Heart right ventricle (tissue), 16 donors: ENCODE measurements around the gene DUSP12. TPM values are rescaled to one million over a fixed set of nuclear protein-coding genes. Genes with fewer than 3 reads are reported as not detected.

Experiments
- ATAC-seq, 8 donors: fragments of 200-7000 bp; cut with Tn5 transposase; one replicate each; pipeline ENCODE4 v1.9.1; 2020; ENCODE audit warnings: mild to moderate bottlenecking in 8 of 8, moderate library complexity in 8 of 8, moderate number of reproducible peaks in 1 of 8
- DNase-seq, 2 donors: peaks; one replicate each; pipeline ENCODE4 v3.0.0-alpha.2; 2020
- H3K27ac ChIP-seq, 10 donors: fragments of 200-600 bp; sonication (generic) in 2 of 10; one replicate each; pipeline versions ENCODE4 v1.5.0 to v1.8.0; 2020 to 2022; ENCODE audit warnings: mild to moderate bottlenecking in 3 of 10
- H3K27me3 ChIP-seq, 7 donors: fragments of 200-600 bp; one replicate each; pipeline ENCODE4 v1.8.0; 2021 to 2022; ENCODE audit warnings: mild to moderate bottlenecking in 2 of 7
- H3K36me3 ChIP-seq, 9 donors: fragments of 200-600 bp; sonication (generic) in 1 of 9; one replicate each; pipeline versions ENCODE4 v1.5.0 to v1.8.0; 2020 to 2022; ENCODE audit warnings: mild to moderate bottlenecking in 2 of 9
- H3K4me1 ChIP-seq, 9 donors: fragments of 200-600 bp; sonication (generic) in 1 of 9; one replicate each; pipeline versions ENCODE4 v1.5.0 to v1.8.0; 2020 to 2022; ENCODE audit warnings: mild to moderate bottlenecking in 4 of 9
- H3K4me3 ChIP-seq, 10 donors: fragments of 200-600 bp; sonication (generic) in 2 of 10; one replicate each; pipeline versions ENCODE4 v1.5.0 to v1.8.0; 2020 to 2022; ENCODE audit warnings: mild to moderate bottlenecking in 7 of 10, moderate library complexity in 2 of 10
- H3K9me3 ChIP-seq, 11 donors: fragments of 200-600 bp in 10 of 11; sonication (generic) in 2 of 11; one replicate each; pipeline versions ENCODE4 v1.5.0 to v1.8.0; 2013 to 2022; ENCODE audit warnings: mild to moderate bottlenecking in 2 of 11, control low read depth in 1 of 11, moderate library complexity in 1 of 11
- WGBS, 2 donors: extraction: QIAGEN DNeasy Blood & Tissue Kit; methylation state at CpG; one replicate each; pipeline ENCODE4 v1.1.7; 2013; ENCODE audit warnings: inconsistent platforms in 1 of 2; 5-methylcytosine and 5-hydroxymethylcytosine counted together
- intact Hi-C, 10 donors: fragments of 100-400 bp; cut with DNase I; formaldehyde crosslinking; loops; one replicate each; pipeline versions ENCODE4 v1.11.1 to v1.14.2; 2022
- polyA plus RNA-seq, 2 donors: library from polyadenylated mRNA; stranded (reverse); fragments of 200-250 nt; gene quantifications; one replicate each; pipeline ENCODE4 v1.2.3, GENCODE V29; 2013
- total RNA-seq, 10 donors: library from RNA; stranded (reverse); fragmentation: NEBNext Ultra II Directional in 3 of 10; extraction: Animal tissue kit (Norgen Biotek cat#: 25700) in 3 of 10; gene quantifications; one replicate each; pipeline versions ENCODE4 v1.2.1 to v1.2.4, GENCODE V29; 2021 to 2023
- TF ChIP-seq, protein P1 (sequence below), 9 donors: fragments of 200-600 bp; sonication (generic) in 2 of 9; IDR thresholded peaks; one replicate each; pipeline versions ENCODE4 v1.5.0 to v1.8.0; 2021 to 2022; ENCODE audit warnings: antibody characterized with exemption in 9 of 9, mild to moderate bottlenecking in 5 of 9, moderate library complexity in 1 of 9
- donor health status: Arrhythmogenic right ventricular cardiomyopathy.
- donor health status: ischemic (EF 13 %, LVEDD 7.1; RV severe dilation, severe dysfunction).
- donor health status: healthy with polysubstance abuse.
- donor health status: DM: no; HTN: yes; CAD: no.
- donor health status: DM: no; HTN: no; CAD: no.
- donor health status: ischemic (EF 25% LVEDD 6.9; RV normal size, moderate dysfunction).
- donor health status: ischemic (EF 25% LVEDD 5.7; RV mildly dilated, moderate dysfunction).
- donor health status: healthy.
- donor health status: DM: yes; HTN: yes; CAD: no.
- donor health status: Ischemic cardiomyopathy.
- donor health status: ischemic (EF 35%, LVEDD 5.7; RV mildly dilated, moderate dysfunction).
- donor health status: nonischemic (EF 11% LVEDD 7.7; RV severe dilation, severe dysfunction).
- donor health status: DM: yes; HTN: yes; CAD: no.
- donor health status: PGD.
- donor health status: ischemic (EF 29% LVEDD 5.4; RV normal size, mild dysfunction).
- donor health status: nonischemic (EF 23%, LVEDD 6.1; RV moderate dilation, normal function).

The DUSP12 gene
- total and polyA plus RNA-seq, 12 donors, result 3.5 to 15.3 (median 7.5) TPM

DNA sequence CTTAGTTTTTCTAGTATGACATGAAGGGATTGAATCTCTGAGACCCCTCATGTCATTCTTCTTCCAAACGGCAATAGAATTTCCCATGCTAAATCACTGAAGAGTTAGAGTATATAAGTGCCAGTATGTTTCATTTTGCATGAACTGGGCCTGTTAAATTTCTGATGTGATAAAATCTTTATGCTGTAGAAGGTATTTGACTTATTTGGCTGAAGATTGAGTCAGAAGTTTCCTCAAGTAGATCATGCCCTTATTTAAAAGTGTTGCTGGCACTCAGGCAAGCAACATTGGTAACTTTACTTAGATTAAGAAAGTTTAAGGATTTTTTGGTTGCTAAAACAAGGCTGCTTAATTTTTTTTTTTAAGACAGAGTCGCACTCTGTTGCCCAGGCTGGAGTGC lies 29.8 kb downstream of the DUSP12 start:
- no peak for ATAC-seq

DNA sequence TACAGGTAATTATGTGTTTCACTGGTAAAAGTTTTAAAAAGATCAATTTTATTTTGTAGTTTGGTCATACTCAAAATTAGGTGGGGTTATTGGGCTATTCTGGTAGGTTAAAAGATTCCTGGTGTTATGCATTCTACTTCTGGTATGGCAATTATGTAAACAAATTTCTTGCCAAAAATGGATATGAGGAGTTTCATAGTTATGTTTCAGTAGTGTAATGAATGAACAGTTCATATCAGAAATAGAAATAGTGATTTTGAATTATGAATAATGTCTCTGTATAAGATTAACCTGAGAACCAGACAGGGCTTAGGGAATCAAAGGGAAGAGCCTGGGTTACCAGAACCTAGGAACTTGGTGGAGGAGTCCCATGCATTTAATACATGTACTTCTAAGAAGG lies 32.4 kb downstream of the DUSP12 start:
- Histone ChIP-seq H3K4me1 (no peaks in the 10 kb centered on the region), H3K9me3 (no peaks in the 10 kb centered on the region), H3K36me3 (peaks cover 0 to 91% (median 18%) of the 10 kb centered on the region in 9 donors), H3K27ac (no peak overlapping the region), H3K27me3 (no peaks in the 10 kb centered on the region), H3K4me3 (no peak overlapping the region)
- no peak for ATAC-seq
- DNase-seq, result no peak
- intact Hi-C loops, result no loop called here
- TF ChIP-seq, protein P1, sequence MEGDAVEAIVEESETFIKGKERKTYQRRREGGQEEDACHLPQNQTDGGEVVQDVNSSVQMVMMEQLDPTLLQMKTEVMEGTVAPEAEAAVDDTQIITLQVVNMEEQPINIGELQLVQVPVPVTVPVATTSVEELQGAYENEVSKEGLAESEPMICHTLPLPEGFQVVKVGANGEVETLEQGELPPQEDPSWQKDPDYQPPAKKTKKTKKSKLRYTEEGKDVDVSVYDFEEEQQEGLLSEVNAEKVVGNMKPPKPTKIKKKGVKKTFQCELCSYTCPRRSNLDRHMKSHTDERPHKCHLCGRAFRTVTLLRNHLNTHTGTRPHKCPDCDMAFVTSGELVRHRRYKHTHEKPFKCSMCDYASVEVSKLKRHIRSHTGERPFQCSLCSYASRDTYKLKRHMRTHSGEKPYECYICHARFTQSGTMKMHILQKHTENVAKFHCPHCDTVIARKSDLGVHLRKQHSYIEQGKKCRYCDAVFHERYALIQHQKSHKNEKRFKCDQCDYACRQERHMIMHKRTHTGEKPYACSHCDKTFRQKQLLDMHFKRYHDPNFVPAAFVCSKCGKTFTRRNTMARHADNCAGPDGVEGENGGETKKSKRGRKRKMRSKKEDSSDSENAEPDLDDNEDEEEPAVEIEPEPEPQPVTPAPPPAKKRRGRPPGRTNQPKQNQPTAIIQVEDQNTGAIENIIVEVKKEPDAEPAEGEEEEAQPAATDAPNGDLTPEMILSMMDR (IDR thresholded peaks at IDR 0.05), result no peak

More for the DNA sequence above, 29.8 kb downstream of the DUSP12 start:
- peaks cover 0 to 65% (median 12%) of the 10 kb centered on the region in 9 donors for H3K36me3 ChIP-seq
- no peak for DNase-seq
- H3K9me3 ChIP-seq, result no peaks in the 10 kb centered on the region
- H3K4me3 ChIP-seq, result no peak overlapping the region
- no peaks in the 10 kb centered on the region for H3K27me3 ChIP-seq
- no peak overlapping the region for H3K27ac ChIP-seq
- intact Hi-C loops, result no loop called here
- H3K4me1 ChIP-seq, result peaks cover 0 to 26% (median 0%) of the 10 kb centered on the region in 9 donors
- TF ChIP-seq, protein P1 (IDR thresholded peaks at IDR 0.05), result no peak
- WGBS, 2 donors, result 92 to 93% methylated on average over 2 of the region's 2 CpGs

DNA sequence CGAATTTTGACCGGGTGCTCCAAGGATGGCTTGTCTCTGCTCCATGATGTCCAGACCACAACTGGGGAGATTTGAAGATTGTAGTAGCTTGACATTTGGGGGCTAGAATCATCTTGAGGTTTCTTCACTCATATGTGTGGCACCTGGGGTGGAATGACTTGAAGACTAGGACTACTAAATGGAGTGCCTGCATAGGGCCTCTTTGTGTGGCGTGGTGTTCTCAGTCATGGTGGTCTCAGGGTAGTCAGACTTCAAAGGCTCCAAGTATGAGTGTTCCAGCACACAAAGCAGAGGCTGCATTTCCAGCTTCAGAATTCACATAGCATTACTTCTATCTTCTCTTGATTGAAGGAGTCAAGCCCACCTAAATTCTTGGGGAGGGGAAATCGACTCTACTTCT lies 33.3 kb downstream of the DUSP12 start:
- TF ChIP-seq, protein P1 (IDR thresholded peaks at IDR 0.05), result no peak
- Histone ChIP-seq H3K4me1 (no peaks in the 10 kb centered on the region), H3K9me3 (no peaks in the 10 kb centered on the region), H3K27me3 (no peaks in the 10 kb centered on the region), H3K36me3 (peaks cover 0 to 100% (median 18%) of the 10 kb centered on the region in 9 donors), H3K27ac (no peak overlapping the region), H3K4me3 (no peak overlapping the region)
- no peak for ATAC-seq
- whole genome bisulfite sequencing, 2 donors, result 97 to 98% methylated on average over 4 of the region's 4 CpGs
- no peak for DNase-seq
- intact Hi-C loops, result no loop called here

DNA sequence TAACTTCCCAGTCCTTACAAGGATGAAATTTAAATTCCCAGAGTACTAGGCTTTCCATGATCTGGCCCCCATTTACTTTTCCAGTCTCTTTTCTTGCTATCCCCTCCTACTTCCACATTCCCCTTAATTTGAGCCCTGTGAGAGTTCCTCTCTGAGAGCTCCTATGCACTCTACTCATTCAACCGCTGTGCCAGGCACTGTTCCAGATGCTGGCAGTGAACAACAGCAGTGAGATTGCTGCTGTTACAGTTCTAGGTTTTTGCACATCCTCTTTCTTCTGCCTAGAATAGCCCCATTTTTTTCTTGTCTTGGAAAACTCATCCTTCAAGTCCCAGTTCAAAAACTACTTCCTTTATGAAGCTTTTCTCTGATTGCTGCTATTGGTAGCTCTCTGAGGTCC lies 35.4 kb downstream of the DUSP12 start:
- Histone ChIP-seq H3K27me3 (no peaks in the 10 kb centered on the region), H3K27ac (no peak overlapping the region), H3K36me3 (peaks cover 0 to 100% (median 11%) of the 10 kb centered on the region in 9 donors), H3K4me3 (no peak overlapping the region), H3K4me1 (no peaks in the 10 kb centered on the region), H3K9me3 (no peaks in the 10 kb centered on the region)
- intact Hi-C loops, result no loop called here
- ATAC-seq, result peak in 1 of 8 donors; percentile 50
- DNase-seq, result peak in 1 of 2 donors; percentile 18
- TF ChIP-seq, protein P1 (IDR thresholded peaks at IDR 0.05), result no peak
- 81 to 85% methylated on average over 1 of the region's 1 CpG for WGBS, 2 donors
